ENCODE measurements around the gene RAET1E. TPM values are rescaled to one million over a fixed set of nuclear protein-coding genes. Genes with fewer than 3 reads are reported as not detected.

Gene RAET1E
- total RNA-seq, 1 experiment from 2014 or later: not detected

DNA sequence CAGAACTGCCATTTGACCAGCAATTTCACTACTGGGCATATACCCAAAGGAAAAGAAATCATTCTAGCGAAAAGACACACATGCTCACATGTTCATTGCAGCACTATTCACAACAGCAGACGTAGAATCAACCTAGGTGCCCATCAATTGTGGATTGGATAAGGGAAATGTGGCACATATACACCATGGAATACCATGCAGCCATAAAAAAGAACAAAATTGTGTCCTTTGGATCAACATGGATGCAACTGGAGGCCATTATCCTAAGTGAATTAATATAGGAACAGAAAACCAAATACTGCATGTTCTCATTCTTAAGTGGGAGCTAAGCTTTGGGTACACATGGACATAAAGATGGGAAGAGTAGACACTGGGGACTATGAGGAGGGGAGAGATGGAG, 16.1 kb downstream of the RAET1E start:
- ChIA-PET POLR2A (no interaction called here), CTCF (no interaction called here)
- H3K4me3 Mint-ChIP-seq (ENCODE audit: unreplicated experiment): no peak overlapping the region
- no peaks in the 10 kb centered on the region for H3K4me1 ChIP-seq
- no TSS peak for BruUV-seq (replicated peaks)
- H3K27me3 Mint-ChIP-seq (ENCODE audit: insufficient read depth, unreplicated experiment): peaks cover 16% of the 10 kb centered on the region
- H3K36me3 Mint-ChIP-seq (ENCODE audit: insufficient read depth, unreplicated experiment): no peaks in the 10 kb centered on the region
- no peaks in the 10 kb centered on the region for H3K4me1 Mint-ChIP-seq (ENCODE audit: low read depth, unreplicated experiment)
- H3K9me3 ChIP-seq: no peaks in the 10 kb centered on the region
- no peak for DNase-seq
- intact Hi-C loops (cut with micrococcal nuclease; ENCODE audit: unreplicated experiment): loop anchor here (5.0 kb wide), 1 partner anchor 40 kb away; the partner anchor contains the start of gene RAET1G
- no peak overlapping the region for H3K27ac Mint-ChIP-seq (ENCODE audit: unreplicated experiment)
- H3K27me3 ChIP-seq (replicated peaks; ENCODE audit: control insufficient read depth, insufficient read depth, low read length): no peaks in the 10 kb centered on the region
- no peak overlapping the region for H3K4me3 ChIP-seq (ENCODE audit: low read depth, low read length)
- no peaks in the 10 kb centered on the region for H3K36me3 ChIP-seq (ENCODE audit: control insufficient read depth, insufficient read depth, low read length)
- H3K9me3 Mint-ChIP-seq (ENCODE audit: unreplicated experiment): no peaks in the 10 kb centered on the region
- TF ChIP-seq CTCF (IDR thresholded peaks at IDR 0.05; ENCODE audit: insufficient read depth in 1 of 2, low read depth in 1 of 2, low read length in 1 of 2, severe bottlenecking in 1 of 2, unreplicated experiment in 1 of 2): no peak

DNA sequence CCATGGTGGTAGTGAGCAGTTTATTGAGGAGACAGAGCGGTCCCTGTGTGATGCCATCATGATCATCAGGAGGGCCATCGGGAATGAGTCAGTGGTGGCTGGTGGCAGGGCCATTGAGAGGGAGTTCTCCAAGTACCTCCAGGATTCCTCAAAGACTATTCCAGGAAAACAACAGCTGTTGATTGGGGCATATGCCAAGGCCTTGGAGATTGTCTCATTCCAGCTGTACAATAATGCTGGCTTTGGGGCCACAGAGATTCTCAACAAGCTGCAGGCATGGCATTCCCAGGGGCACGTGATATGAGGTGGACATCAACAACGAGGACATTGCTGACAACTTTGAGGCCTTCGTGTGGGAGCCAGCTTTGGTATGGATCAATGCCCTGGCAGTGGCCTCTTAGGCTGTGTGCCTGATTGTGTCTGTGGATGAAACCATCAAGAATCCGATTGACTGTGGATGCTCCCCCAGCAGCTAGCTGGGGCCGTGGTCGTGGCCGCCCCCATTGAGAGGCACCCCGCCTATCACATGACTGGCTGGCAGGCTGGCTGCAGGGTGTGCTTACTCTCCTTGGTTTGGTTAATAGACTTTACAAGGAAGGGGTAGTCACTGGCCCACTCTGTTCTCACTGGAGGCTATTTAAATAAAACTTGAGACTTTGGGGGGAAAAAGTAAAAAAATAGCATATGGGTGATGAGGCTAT, 16.7 kb downstream of the RAET1E start:
- no peaks in the 10 kb centered on the region for H3K27me3 ChIP-seq (replicated peaks; ENCODE audit: control insufficient read depth, insufficient read depth, low read length)
- no peak overlapping the region for H3K4me3 Mint-ChIP-seq (ENCODE audit: unreplicated experiment)
- DNase-seq: no peak
- TF ChIP-seq CTCF (IDR thresholded peaks at IDR 0.05; ENCODE audit: insufficient read depth in 1 of 2, low read depth in 1 of 2, low read length in 1 of 2, severe bottlenecking in 1 of 2, unreplicated experiment in 1 of 2): no peak
- no peaks in the 10 kb centered on the region for H3K4me1 Mint-ChIP-seq (ENCODE audit: low read depth, unreplicated experiment)
- no peak overlapping the region for H3K4me3 ChIP-seq (ENCODE audit: low read depth, low read length)
- no peaks in the 10 kb centered on the region for H3K36me3 ChIP-seq (ENCODE audit: control insufficient read depth, insufficient read depth, low read length)
- intact Hi-C loops (cut with micrococcal nuclease; ENCODE audit: unreplicated experiment): loop anchor here (5.0 kb wide), 1 partner anchor 41 kb away; the partner anchor contains the start of gene RAET1G
- no TSS peak for BruUV-seq (replicated peaks)
- POLR2A ChIA-PET: no interaction called here
- CTCF ChIA-PET: no interaction called here
- H3K27me3 Mint-ChIP-seq (ENCODE audit: insufficient read depth, unreplicated experiment): peaks cover 16% of the 10 kb centered on the region
- H3K9me3 ChIP-seq: no peaks in the 10 kb centered on the region
- no peaks in the 10 kb centered on the region for H3K4me1 ChIP-seq
- H3K36me3 Mint-ChIP-seq (ENCODE audit: insufficient read depth, unreplicated experiment): no peaks in the 10 kb centered on the region
- no peak overlapping the region for H3K27ac Mint-ChIP-seq (ENCODE audit: unreplicated experiment)
- no peaks in the 10 kb centered on the region for H3K9me3 Mint-ChIP-seq (ENCODE audit: unreplicated experiment)

DNA sequence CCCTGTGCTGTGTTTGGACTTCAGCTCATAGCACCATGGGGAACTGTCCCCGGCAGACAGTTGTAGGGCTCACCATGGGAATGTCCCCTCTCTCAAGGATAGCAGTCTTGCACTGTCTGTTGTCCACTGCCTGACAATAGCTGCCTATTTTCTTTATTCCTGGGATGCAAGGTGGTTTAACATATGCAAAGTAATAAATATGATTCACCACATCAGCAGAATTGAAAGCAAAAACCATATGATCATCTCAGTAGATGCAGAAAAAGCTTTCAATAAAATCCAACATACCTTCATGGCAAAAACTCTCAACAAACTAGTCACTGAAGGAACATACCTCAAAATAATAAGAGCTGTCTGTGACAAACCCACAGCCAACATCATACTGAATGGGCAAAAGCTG, 20.3 kb downstream of the RAET1E start:
- DNase-seq: no peak
- Mint-ChIP-seq H3K27ac (ENCODE audit: unreplicated experiment) (no peak overlapping the region), H3K27me3 (ENCODE audit: insufficient read depth, unreplicated experiment) (peaks cover 23% of the 10 kb centered on the region), H3K9me3 (ENCODE audit: unreplicated experiment) (no peaks in the 10 kb centered on the region), H3K4me3 (ENCODE audit: unreplicated experiment) (no peak overlapping the region), H3K36me3 (ENCODE audit: insufficient read depth, unreplicated experiment) (no peaks in the 10 kb centered on the region), H3K4me1 (ENCODE audit: low read depth, unreplicated experiment) (no peaks in the 10 kb centered on the region)
- Histone ChIP-seq H3K4me3 (ENCODE audit: low read depth, low read length) (no peak overlapping the region), H3K4me1 (no peaks in the 10 kb centered on the region), H3K36me3 (ENCODE audit: control insufficient read depth, insufficient read depth, low read length) (no peaks in the 10 kb centered on the region), H3K9me3 (no peaks in the 10 kb centered on the region), H3K27me3 (replicated peaks; ENCODE audit: control insufficient read depth, insufficient read depth, low read length) (no peaks in the 10 kb centered on the region)
- no TSS peak for BruUV-seq (replicated peaks)
- no peak for TF ChIP-seq CTCF (IDR thresholded peaks at IDR 0.05; ENCODE audit: insufficient read depth in 1 of 2, low read depth in 1 of 2, low read length in 1 of 2, severe bottlenecking in 1 of 2, unreplicated experiment in 1 of 2)
- POLR2A ChIA-PET: no interaction called here
- CTCF ChIA-PET: no interaction called here
- intact Hi-C loops (cut with micrococcal nuclease; ENCODE audit: unreplicated experiment): no loop called here

Measured in Caco-2 (cell line).